H1 (cell line): ENCODE data around the gene ZWILCH. TPM values are rescaled to one million over a fixed set of nuclear protein-coding genes. Genes with fewer than 3 reads are reported as not detected.

Source experiments
- CREB1 ChIP-seq: IDR thresholded peaks from 2 replicates; pipeline ENCODE4 v1.6.1; 2012; ENCODE audit warnings: inconsistent platforms
- KDM1A ChIP-seq: fragments of 200-600, 300-600 bp; sonication (generic); IDR thresholded peaks from 2 replicates; pipeline ENCODE4 v1.7.1; 2016; ENCODE audit warnings: mild to moderate bottlenecking, low read length, borderline replicate concordance
- SIN3A ChIP-seq, 2 experiments: IDR thresholded peaks in 1 of 2; conservative IDR thresholded peaks in 1 of 2; 2 replicates each; pipeline ENCODE4 v1.6.1; 2011 to 2012; ENCODE audit warnings: low read length in 2 of 2, improper control_type of control experiment in 1 of 2, low read depth in 1 of 2, mild to moderate bottlenecking in 1 of 2
- SP1 ChIP-seq: IDR thresholded peaks from 2 replicates; pipeline ENCODE4 v1.6.1; 2011; ENCODE audit warnings: low read depth, low read length
- polyA plus RNA-seq, 7 experiments: library from polyadenylated mRNA; depleted of rRNA in 3 of 7; stranded (reverse) in 5 of 7; unstranded in 2 of 7; fragments of >200 nt in 5 of 7; fragments of 200-250 nt in 2 of 7; gene quantifications; 1 replicate in 5 of 7; 2 replicates in 1 of 7; 4 replicates in 1 of 7; pipeline versions ENCODE4 v1.2.1 to v1.2.3, GENCODE V29; 2011 to 2013; ENCODE audit warnings: missing spikeins in 2 of 7, mixed read lengths in 2 of 7
- total RNA-seq: library from RNA; stranded (reverse); fragmentation: NEBNext Ultra II Directional; extraction: Animal tissue kit (Norgen Biotek cat#: 25700); gene quantifications from 2 replicates; pipeline ENCODE4 v1.2.1, GENCODE V29; 2021

Gene ZWILCH
- total and polyA plus RNA-seq, 2 of the 8 experiments (the other 6 are each of a cell fraction or from before 2014, with no cell fraction given), result 18.1 to 61.5 TPM

DNA sequence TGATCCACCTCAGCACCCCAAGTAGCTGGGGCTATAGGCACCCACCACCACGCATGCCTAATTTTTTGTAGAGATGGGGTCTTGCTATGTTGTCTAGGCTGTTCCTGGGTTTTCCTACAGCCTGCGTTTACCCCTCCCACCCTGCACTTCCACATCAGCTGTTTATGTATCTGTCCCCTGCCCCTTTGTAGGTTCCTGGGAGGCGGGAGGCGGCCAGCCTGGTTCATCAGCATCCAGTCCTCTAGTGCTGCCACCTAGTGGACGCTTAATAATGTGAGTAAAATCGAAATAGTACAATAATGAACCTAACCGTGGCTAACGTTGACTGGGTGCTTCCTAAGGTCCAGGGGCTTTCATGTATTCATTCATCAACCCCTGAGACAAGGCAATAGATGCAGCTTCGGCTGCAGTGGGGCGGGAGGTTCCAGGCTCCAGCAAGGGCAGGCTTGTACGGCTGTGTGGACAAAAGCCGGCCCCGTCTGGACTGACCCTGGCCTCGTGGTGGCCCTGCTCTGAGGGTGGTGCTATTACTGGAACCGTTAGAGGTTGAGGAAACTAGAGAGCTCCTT, 61.9 kb downstream of the ZWILCH start (continued):
- TF ChIP-seq SIN3A (conservative IDR thresholded peaks at IDR 0.05 in 1 of 2, IDR thresholded peaks at IDR 0.05 in 1 of 2; ENCODE audit: low read depth in 1 of 2, low read length in 2 of 2) (0 out of 4 replicates have a peak, but pooled peaks of 1 of the 2 experiments have one; percentile 55), CREB1 (0 out of 2 replicates have a peak, but pooled peaks have one; percentile 22), SP1 (no peak), KDM1A (peak; percentile 37; the same call in 1 of the 2 replicates)
